HG03439 (cell line): ENCODE results near the gene PSD2.

Experiments used
- ATAC-seq: cut with Tn5 transposase; IDR thresholded peaks from one replicate; pipeline ENCODE4 v1.9.1; 2021; ENCODE audit warnings: mild to moderate bottlenecking, moderate library complexity; ENCODE audit not compliant: unreplicated experiment

The PSD2 gene

GRCh38 chr5:139810341-139811273 is 15.0 kb downstream of the PSD2 start:
- no peak for ATAC-seq

GRCh38 chr5:139811274-139811607 is 15.6 kb downstream of the PSD2 start:
- ATAC-seq = no peak

- no peak for ATAC-seq
These were observed 16.7 kb downstream of the PSD2 start for GRCh38 chr5:139812323-139812722.

GRCh38 chr5:139812836-139813805 is 17.5 kb downstream of the PSD2 start:
- ATAC-seq = no peak

GRCh38 chr5:139814191-139814601 is 18.6 kb downstream of the PSD2 start:
- ATAC-seq = no peak

GRCh38 chr5:139814704-139815280 is 19.2 kb downstream of the PSD2 start:
- ATAC-seq = no peak

- no peak for ATAC-seq
These were observed 21.0 kb downstream of the PSD2 start for GRCh38 chr5:139816566-139816965.

- no peak for ATAC-seq
These were observed 21.8 kb downstream of the PSD2 start for GRCh38 chr5:139817362-139817761.

- no peak for ATAC-seq
These were observed 22.4 kb downstream of the PSD2 start for GRCh38 chr5:139817970-139818369.

- no peak for ATAC-seq
These were observed 24.5 kb downstream of the PSD2 start for GRCh38 chr5:139820130-139820529.

GRCh38 chr5:139820606-139821005 is 25.0 kb downstream of the PSD2 start:
- no peak for ATAC-seq

GRCh38 chr5:139821806-139822552 is 26.4 kb downstream of the PSD2 start:
- ATAC-seq = no peak

- no peak for ATAC-seq
These were observed 27.2 kb downstream of the PSD2 start for GRCh38 chr5:139822553-139823425.

- no peak for ATAC-seq
These were observed 28.2 kb downstream of the PSD2 start for GRCh38 chr5:139823757-139824355.

- ATAC-seq = no peak
These were observed 30.1 kb downstream of the PSD2 start for GRCh38 chr5:139825690-139826089.

- ATAC-seq = no peak
These were observed 32.7 kb downstream of the PSD2 start for GRCh38 chr5:139828207-139828895.

- no peak for ATAC-seq
These were observed 33.9 kb downstream of the PSD2 start for GRCh38 chr5:139829471-139829870.

- ATAC-seq = no peak
These were observed 36.0 kb downstream of the PSD2 start for GRCh38 chr5:139831624-139832023.

GRCh38 chr5:139833525-139833924 is 37.9 kb downstream of the PSD2 start:
- ATAC-seq = no peak
